ENCODE data around the gene FAM120C. TPM values are rescaled to one million over a fixed set of nuclear protein-coding genes. Genes with fewer than 3 reads are reported as not detected.

FAM120C gene
- total RNA-seq, 2 donors from 2014 or later: 9.6 to 9.7 TPM

- 89% methylated on average over 6 of the region's 7 CpGs; no CpG with 5 or more reads in 1 of the 2 experiments for WGBS, 2 experiments (ENCODE audit: insufficient coverage in 1 of 2, insufficient read length in 1 of 2)
- Mint-ChIP-seq H3K4me3 (no peak overlapping the region), H3K27me3 (ENCODE audit: insufficient read depth) (no peaks in the 10 kb centered on the region), H3K27ac (no peak overlapping the region), H3K4me1 (no peaks in the 10 kb centered on the region), H3K36me3 (ENCODE audit: low read depth) (peaks cover 4% of the 10 kb centered on the region), H3K9me3 (peaks cover 35% of the 10 kb centered on the region)
- Histone ChIP-seq H3K36me3 (ENCODE audit: control insufficient read depth, insufficient read depth, low read length) (no peaks in the 10 kb centered on the region), H3K9ac (ENCODE audit: extremely low read depth, low read length, poor library complexity, severe bottlenecking) (no peak overlapping the region), H3K27ac (ENCODE audit: low read depth, low read length) (no peak overlapping the region), H3K4me1 (ENCODE audit: control insufficient read depth, insufficient read depth, low read length) (no peaks in the 10 kb centered on the region), H3K9me3 (ENCODE audit: control insufficient read depth, low read length) (no peaks in the 10 kb centered on the region), H3K27me3 (ENCODE audit: control insufficient read depth, insufficient read depth, low read length, poor library complexity, severe bottlenecking) (no peaks in the 10 kb centered on the region), H3K4me3 (ENCODE audit: low read length) (no peak overlapping the region)
- TF ChIP-seq, protein P1, sequence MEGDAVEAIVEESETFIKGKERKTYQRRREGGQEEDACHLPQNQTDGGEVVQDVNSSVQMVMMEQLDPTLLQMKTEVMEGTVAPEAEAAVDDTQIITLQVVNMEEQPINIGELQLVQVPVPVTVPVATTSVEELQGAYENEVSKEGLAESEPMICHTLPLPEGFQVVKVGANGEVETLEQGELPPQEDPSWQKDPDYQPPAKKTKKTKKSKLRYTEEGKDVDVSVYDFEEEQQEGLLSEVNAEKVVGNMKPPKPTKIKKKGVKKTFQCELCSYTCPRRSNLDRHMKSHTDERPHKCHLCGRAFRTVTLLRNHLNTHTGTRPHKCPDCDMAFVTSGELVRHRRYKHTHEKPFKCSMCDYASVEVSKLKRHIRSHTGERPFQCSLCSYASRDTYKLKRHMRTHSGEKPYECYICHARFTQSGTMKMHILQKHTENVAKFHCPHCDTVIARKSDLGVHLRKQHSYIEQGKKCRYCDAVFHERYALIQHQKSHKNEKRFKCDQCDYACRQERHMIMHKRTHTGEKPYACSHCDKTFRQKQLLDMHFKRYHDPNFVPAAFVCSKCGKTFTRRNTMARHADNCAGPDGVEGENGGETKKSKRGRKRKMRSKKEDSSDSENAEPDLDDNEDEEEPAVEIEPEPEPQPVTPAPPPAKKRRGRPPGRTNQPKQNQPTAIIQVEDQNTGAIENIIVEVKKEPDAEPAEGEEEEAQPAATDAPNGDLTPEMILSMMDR (conservative IDR thresholded peaks at IDR 0.05): no peak
- DNase-seq: no peak
These were observed 66.7 kb downstream of the FAM120C start for GRCh38 chrX:54116391-54116790.

- Histone ChIP-seq H3K9me3 (ENCODE audit: control insufficient read depth, low read length) (no peaks in the 10 kb centered on the region), H3K27me3 (ENCODE audit: control insufficient read depth, insufficient read depth, low read length, poor library complexity, severe bottlenecking) (no peaks in the 10 kb centered on the region), H3K4me3 (ENCODE audit: low read length) (no peak overlapping the region), H3K4me1 (ENCODE audit: control insufficient read depth, insufficient read depth, low read length) (no peaks in the 10 kb centered on the region), H3K36me3 (ENCODE audit: control insufficient read depth, insufficient read depth, low read length) (no peaks in the 10 kb centered on the region), H3K27ac (ENCODE audit: low read depth, low read length) (no peak overlapping the region), H3K9ac (ENCODE audit: extremely low read depth, low read length, poor library complexity, severe bottlenecking) (no peak overlapping the region)
- peaks cover 38% of the 10 kb centered on the region for H3K9me3 Mint-ChIP-seq
- H3K4me3 Mint-ChIP-seq: no peak overlapping the region
- TF ChIP-seq, protein P1 (conservative IDR thresholded peaks at IDR 0.05): no peak
- H3K4me1 Mint-ChIP-seq: no peaks in the 10 kb centered on the region
- 100% methylated on average over 1 of the region's 2 CpGs; no CpG with 5 or more reads in 1 of the 2 experiments for WGBS, 2 experiments (ENCODE audit: insufficient coverage in 1 of 2, insufficient read length in 1 of 2)
- no peaks in the 10 kb centered on the region for H3K27me3 Mint-ChIP-seq (ENCODE audit: insufficient read depth)
- no peaks in the 10 kb centered on the region for H3K36me3 Mint-ChIP-seq (ENCODE audit: low read depth)
- no peak for DNase-seq
- H3K27ac Mint-ChIP-seq: no peak overlapping the region
These were observed 89.5 kb downstream of the FAM120C start for GRCh38 chrX:54093571-54093970.

DNA sequence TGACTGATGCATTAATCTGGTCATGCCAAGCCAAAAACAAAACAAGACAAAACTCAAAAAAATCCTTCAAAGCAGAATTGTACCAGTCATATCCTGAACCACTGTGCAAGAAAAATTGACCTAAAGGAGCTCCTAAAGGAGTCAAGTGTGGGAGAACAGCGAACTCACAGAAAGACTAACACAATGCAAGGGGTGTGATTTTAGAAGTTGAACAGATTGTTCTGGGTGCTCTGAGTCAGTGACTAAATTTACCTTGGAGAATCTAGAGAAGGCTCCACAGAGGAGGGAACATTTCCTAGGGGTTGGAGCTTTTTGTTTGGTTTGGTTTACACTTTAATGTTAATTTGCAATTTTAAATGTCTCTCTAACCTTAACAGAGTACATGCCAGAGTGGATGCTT, 89.9 kb downstream of the FAM120C start:
- H3K4me3 Mint-ChIP-seq: no peak overlapping the region
- H3K4me1 Mint-ChIP-seq: no peaks in the 10 kb centered on the region
- peaks cover 37% of the 10 kb centered on the region for H3K9me3 Mint-ChIP-seq
- Histone ChIP-seq H3K4me1 (ENCODE audit: control insufficient read depth, insufficient read depth, low read length) (no peaks in the 10 kb centered on the region), H3K4me3 (ENCODE audit: low read length) (no peak overlapping the region), H3K27ac (ENCODE audit: low read depth, low read length) (no peak overlapping the region), H3K27me3 (ENCODE audit: control insufficient read depth, insufficient read depth, low read length, poor library complexity, severe bottlenecking) (no peaks in the 10 kb centered on the region), H3K36me3 (ENCODE audit: control insufficient read depth, insufficient read depth, low read length) (no peaks in the 10 kb centered on the region), H3K9me3 (ENCODE audit: control insufficient read depth, low read length) (no peaks in the 10 kb centered on the region), H3K9ac (ENCODE audit: extremely low read depth, low read length, poor library complexity, severe bottlenecking) (no peak overlapping the region)
- no peaks in the 10 kb centered on the region for H3K36me3 Mint-ChIP-seq (ENCODE audit: low read depth)
- no peaks in the 10 kb centered on the region for H3K27me3 Mint-ChIP-seq (ENCODE audit: insufficient read depth)
- H3K27ac Mint-ChIP-seq: no peak overlapping the region
- TF ChIP-seq, protein P1 (conservative IDR thresholded peaks at IDR 0.05): no peak
- WGBS, 2 experiments (ENCODE audit: insufficient coverage in 1 of 2, insufficient read length in 1 of 2): 86 to 93% methylated on average over 1 of the region's 1 CpG
- no peak for DNase-seq
